HepG2 (cell line): Measurements from ENCODE around the gene RAB5B. TPM values are rescaled to one million over a fixed set of nuclear protein-coding genes. Genes with fewer than 3 reads are reported as not detected.

Experiments
- HNRNPL ChIP-seq: fragments of 200-400 bp; formaldehyde crosslinking; IDR thresholded peaks from 2 replicates; pipeline ENCODE4 v1.6.1; 2017; ENCODE audit warnings: mild to moderate bottlenecking, low read depth, low read length
- NR0B2 ChIP-seq: sonication (generic); formaldehyde crosslinking; IDR thresholded peaks from 2 replicates; pipeline ENCODE4 v1.4.0; 2020; ENCODE audit warnings: mild to moderate bottlenecking, missing genetic modification reagents
- ONECUT2 ChIP-seq: sonication (generic); formaldehyde crosslinking; IDR thresholded peaks from 2 replicates; pipeline ENCODE4 v1.4.0; 2020; ENCODE audit warnings: missing genetic modification reagents
- PHF5A ChIP-seq: IDR thresholded peaks from one replicate; pipeline ENCODE4 v1.6.1; 2018; ENCODE audit warnings: low read depth, missing genetic modification reagents; ENCODE audit not compliant: unreplicated experiment
- RERE ChIP-seq: IDR thresholded peaks from 2 replicates; pipeline ENCODE4 v1.6.1; 2016; ENCODE audit warnings: low read depth, missing genetic modification reagents, missing compliant biosample characterization
- TBX3 ChIP-seq: fragments of 450-650 bp; IDR thresholded peaks from 2 replicates; pipeline ENCODE4 v1.6.1; 2017; ENCODE audit warnings: antibody characterized with exemption, mild to moderate bottlenecking, inconsistent platforms, borderline replicate concordance
- ZBTB44 ChIP-seq: sonication (generic); formaldehyde crosslinking; IDR thresholded peaks from 2 replicates; pipeline ENCODE4 v1.4.0; 2020; ENCODE audit warnings: missing genetic modification reagents
- ZFP1 ChIP-seq: IDR thresholded peaks from 2 replicates; pipeline ENCODE4 v1.6.1; 2016
- ZFP37 ChIP-seq: sonication (generic); formaldehyde crosslinking; IDR thresholded peaks from 2 replicates; pipeline ENCODE4 v1.4.0; 2020; ENCODE audit warnings: missing genetic modification reagents, borderline replicate concordance
- ZNF691 ChIP-seq: sonication (generic); formaldehyde crosslinking; IDR thresholded peaks from 2 replicates; pipeline ENCODE4 v1.4.0; 2020; ENCODE audit warnings: missing genetic modification reagents, low read depth, mild to moderate bottlenecking, borderline replicate concordance
- ZNF713 ChIP-seq: sonication (generic); formaldehyde crosslinking; IDR thresholded peaks from 2 replicates; pipeline ENCODE4 v1.4.0; 2020; ENCODE audit warnings: mild to moderate bottlenecking, missing genetic modification reagents
- ZNF841 ChIP-seq: sonication (generic); formaldehyde crosslinking; IDR thresholded peaks from 2 replicates; pipeline ENCODE4 v1.8.1; 2023; ENCODE audit warnings: missing genetic modification reagents, borderline replicate concordance
- ZNF850 ChIP-seq: sonication (generic); formaldehyde crosslinking; conservative IDR thresholded peaks from 2 replicates; pipeline ENCODE4 v1.9.0; 2021; ENCODE audit warnings: mild to moderate bottlenecking, missing genetic modification reagents
- polyA plus RNA-seq, 8 experiments: library from polyadenylated mRNA; depleted of rRNA in 3 of 8; stranded (reverse) in 7 of 8; unstranded in 1 of 8; fragments of >200 nt; fragmentation: Illumina TruSeq in 4 of 8; extraction: Trizol in 4 of 8; gene quantifications; 2 replicates each; pipeline versions ENCODE4 v1.2.1 to v1.2.3, GENCODE V29; 2011 to 2016; ENCODE audit warnings: low read depth in 4 of 8, missing spikeins in 1 of 8, mixed read lengths in 1 of 8; ENCODE audit not compliant: insufficient read depth in 1 of 8
- total RNA-seq, 5 experiments: library from RNA; depleted of rRNA; stranded (reverse); fragments of >200 nt; fragmentation: Illumina TruSeq; extraction: Trizol; gene quantifications; 2 replicates each; pipeline ENCODE4 v1.2.3, GENCODE V29; 2016; ENCODE audit warnings: low read depth in 1 of 5
- TF ChIP-seq, protein P1 (sequence below), 2 experiments: IDR thresholded peaks; 2 replicates each; pipeline ENCODE4 v1.6.1; 2011 to 2012; ENCODE audit warnings: low read length in 2 of 2, borderline replicate concordance in 1 of 2, low read depth in 1 of 2, mild to moderate bottlenecking in 1 of 2, moderate library complexity in 1 of 2
- TF ChIP-seq, protein P2 (sequence below): sonication (generic); formaldehyde crosslinking; IDR thresholded peaks from 2 replicates; pipeline ENCODE4 v1.4.0; 2020; ENCODE audit warnings: mild to moderate bottlenecking, missing genetic modification reagents

The RAB5B gene
- total and polyA plus RNA-seq, 2 of the 13 experiments (the other 11 are each of a cell fraction or from before 2014, with no cell fraction given): 26.0 to 68.3 TPM

- TF ChIP-seq RERE (CRISPR knock-in tag) (no peak), ZNF713 (CRISPR knock-in tag) (0 out of 2 replicates have a peak, but pooled peaks have one; percentile 56), PHF5A (CRISPR knock-in tag) (peak; percentile 25), ZFP1 (CRISPR knock-in tag) (no peak), ZNF841 (CRISPR knock-in tag) (no peak), TBX3 (peak; percentile 58; the same call in 1 of the 2 replicates), NR0B2 (no peak; the same call in 1 of the 2 replicates), ONECUT2 (peak; percentile 35; the same call in 1 of the 2 replicates), ZFP37 (CRISPR knock-in tag) (0 out of 2 replicates have a peak, but pooled peaks have one; percentile 57), ZNF850 (CRISPR knock-in tag) (no peak), ZBTB44 (CRISPR knock-in tag) (0 out of 2 replicates have a peak, but pooled peaks have one; percentile 43), ZNF691 (peak; percentile 62; the same call in 1 of the 2 replicates), HNRNPL (0 out of 2 replicates have a peak, but pooled peaks have one; percentile 66)
- TF ChIP-seq, protein P1, sequence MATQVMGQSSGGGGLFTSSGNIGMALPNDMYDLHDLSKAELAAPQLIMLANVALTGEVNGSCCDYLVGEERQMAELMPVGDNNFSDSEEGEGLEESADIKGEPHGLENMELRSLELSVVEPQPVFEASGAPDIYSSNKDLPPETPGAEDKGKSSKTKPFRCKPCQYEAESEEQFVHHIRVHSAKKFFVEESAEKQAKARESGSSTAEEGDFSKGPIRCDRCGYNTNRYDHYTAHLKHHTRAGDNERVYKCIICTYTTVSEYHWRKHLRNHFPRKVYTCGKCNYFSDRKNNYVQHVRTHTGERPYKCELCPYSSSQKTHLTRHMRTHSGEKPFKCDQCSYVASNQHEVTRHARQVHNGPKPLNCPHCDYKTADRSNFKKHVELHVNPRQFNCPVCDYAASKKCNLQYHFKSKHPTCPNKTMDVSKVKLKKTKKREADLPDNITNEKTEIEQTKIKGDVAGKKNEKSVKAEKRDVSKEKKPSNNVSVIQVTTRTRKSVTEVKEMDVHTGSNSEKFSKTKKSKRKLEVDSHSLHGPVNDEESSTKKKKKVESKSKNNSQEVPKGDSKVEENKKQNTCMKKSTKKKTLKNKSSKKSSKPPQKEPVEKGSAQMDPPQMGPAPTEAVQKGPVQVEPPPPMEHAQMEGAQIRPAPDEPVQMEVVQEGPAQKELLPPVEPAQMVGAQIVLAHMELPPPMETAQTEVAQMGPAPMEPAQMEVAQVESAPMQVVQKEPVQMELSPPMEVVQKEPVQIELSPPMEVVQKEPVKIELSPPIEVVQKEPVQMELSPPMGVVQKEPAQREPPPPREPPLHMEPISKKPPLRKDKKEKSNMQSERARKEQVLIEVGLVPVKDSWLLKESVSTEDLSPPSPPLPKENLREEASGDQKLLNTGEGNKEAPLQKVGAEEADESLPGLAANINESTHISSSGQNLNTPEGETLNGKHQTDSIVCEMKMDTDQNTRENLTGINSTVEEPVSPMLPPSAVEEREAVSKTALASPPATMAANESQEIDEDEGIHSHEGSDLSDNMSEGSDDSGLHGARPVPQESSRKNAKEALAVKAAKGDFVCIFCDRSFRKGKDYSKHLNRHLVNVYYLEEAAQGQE (IDR thresholded peaks at IDR 0.05; ENCODE audit: borderline replicate concordance in 1 of 2, low read depth in 1 of 2, low read length in 2 of 2): no peak
- TF ChIP-seq, protein P2, sequence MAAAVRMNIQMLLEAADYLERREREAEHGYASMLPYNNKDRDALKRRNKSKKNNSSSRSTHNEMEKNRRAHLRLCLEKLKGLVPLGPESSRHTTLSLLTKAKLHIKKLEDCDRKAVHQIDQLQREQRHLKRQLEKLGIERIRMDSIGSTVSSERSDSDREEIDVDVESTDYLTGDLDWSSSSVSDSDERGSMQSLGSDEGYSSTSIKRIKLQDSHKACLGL (CRISPR knock-in tag): peak; percentile 76
Observed at GRCh38 chr12:55973599-55974307, at the start of gene RAB5B (continued).
